Measurements from ENCODE around the gene GSC2. TPM values are rescaled to one million over a fixed set of nuclear protein-coding genes. Genes with fewer than 3 reads are reported as not detected.

Gene GSC2
- total RNA-seq, 1 donor from 2014 or later = not detected

GRCh38 chr22:19175602-19176174 lies 25.6 kb upstream of the GSC2 start:
- Mint-ChIP-seq H3K27me3 (ENCODE audit: low read depth) (peaks cover 19% of the 10 kb centered on the region), H3K4me3 (peak overlapping the region; percentile 95), H3K9me3 (no peaks in the 10 kb centered on the region), H3K27ac (ENCODE audit: unreplicated experiment) (no peak overlapping the region), H3K36me3 (ENCODE audit: low read depth) (no peaks in the 10 kb centered on the region), H3K4me1 (peaks cover 33% of the 10 kb centered on the region)
- no peak for DNase-seq (ENCODE audit: low read depth, low spot score)
- no peak for TF ChIP-seq CTCF (conservative IDR thresholded peaks at IDR 0.05)

GRCh38 chr22:19175026-19175601 lies 25.0 kb upstream of the GSC2 start:
- Mint-ChIP-seq H3K36me3 (ENCODE audit: low read depth) (no peaks in the 10 kb centered on the region), H3K9me3 (no peaks in the 10 kb centered on the region), H3K27ac (ENCODE audit: unreplicated experiment) (no peak overlapping the region), H3K4me1 (peaks cover 37% of the 10 kb centered on the region), H3K4me3 (peak overlapping the region; percentile 95), H3K27me3 (ENCODE audit: low read depth) (peaks cover 25% of the 10 kb centered on the region)
- DNase-seq (ENCODE audit: low read depth, low spot score) = no peak
- no peak for TF ChIP-seq CTCF (conservative IDR thresholded peaks at IDR 0.05)

- H3K4me1 Mint-ChIP-seq = peaks cover 33% of the 10 kb centered on the region
- TF ChIP-seq CTCF (conservative IDR thresholded peaks at IDR 0.05) = no peak
- H3K36me3 Mint-ChIP-seq (ENCODE audit: low read depth) = no peaks in the 10 kb centered on the region
- H3K27ac Mint-ChIP-seq (ENCODE audit: unreplicated experiment) = no peak overlapping the region
- H3K27me3 Mint-ChIP-seq (ENCODE audit: low read depth) = peaks cover 32% of the 10 kb centered on the region
- peak overlapping the region; percentile 95 for H3K4me3 Mint-ChIP-seq
- H3K9me3 Mint-ChIP-seq = no peaks in the 10 kb centered on the region
- no peak for DNase-seq (ENCODE audit: low read depth, low spot score)
These were observed 24.3 kb upstream of the GSC2 start for GRCh38 chr22:19174106-19175025.

GRCh38 chr22:19173047-19174035 lies 23.2 kb upstream of the GSC2 start:
- peaks cover 36% of the 10 kb centered on the region for H3K4me1 Mint-ChIP-seq
- peak overlapping the region; percentile 92 for H3K27ac Mint-ChIP-seq (ENCODE audit: unreplicated experiment)
- no peak for DNase-seq (ENCODE audit: low read depth, low spot score)
- H3K9me3 Mint-ChIP-seq = no peaks in the 10 kb centered on the region
- H3K27me3 Mint-ChIP-seq (ENCODE audit: low read depth) = peaks cover 40% of the 10 kb centered on the region
- peak overlapping the region; percentile 95 for H3K4me3 Mint-ChIP-seq
- TF ChIP-seq CTCF (conservative IDR thresholded peaks at IDR 0.05) = no peak
- H3K36me3 Mint-ChIP-seq (ENCODE audit: low read depth) = no peaks in the 10 kb centered on the region

Measured in neural crest cell (in vitro differentiated cells).